ENCODE measurements around the gene NPLOC4.

NPLOC4 gene

DNA sequence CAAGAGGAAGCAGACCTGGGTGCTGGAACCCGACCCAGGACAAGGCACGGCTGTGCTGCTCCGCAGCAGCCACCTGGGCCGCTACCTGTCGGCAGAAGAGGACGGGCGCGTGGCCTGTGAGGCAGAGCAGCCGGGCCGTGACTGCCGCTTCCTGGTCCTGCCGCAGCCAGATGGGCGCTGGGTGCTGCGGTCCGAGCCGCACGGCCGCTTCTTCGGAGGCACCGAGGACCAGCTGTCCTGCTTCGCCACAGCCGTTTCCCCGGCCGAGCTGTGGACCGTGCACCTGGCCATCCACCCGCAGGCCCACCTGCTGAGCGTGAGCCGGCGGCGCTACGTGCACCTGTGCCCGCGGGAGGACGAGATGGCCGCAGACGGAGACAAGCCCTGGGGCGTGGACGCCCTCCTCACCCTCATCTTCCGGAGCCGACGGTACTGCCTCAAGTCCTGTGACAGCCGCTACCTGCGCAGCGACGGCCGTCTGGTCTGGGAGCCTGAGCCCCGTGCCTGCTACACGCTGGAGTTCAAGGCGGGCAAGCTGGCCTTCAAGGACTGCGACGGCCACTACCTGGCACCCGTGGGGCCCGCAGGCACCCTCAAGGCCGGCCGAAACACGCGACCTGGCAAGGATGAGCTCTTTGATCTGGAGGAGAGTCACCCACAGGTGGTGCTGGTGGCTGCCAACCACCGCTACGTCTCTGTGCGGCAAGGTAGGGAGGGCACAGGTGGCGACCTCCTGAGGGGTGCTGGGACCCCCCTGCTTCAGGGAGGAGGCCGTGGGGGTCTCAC is 108.1 kb downstream of the NPLOC4 start:
- DNase-seq: no peak

DNA sequence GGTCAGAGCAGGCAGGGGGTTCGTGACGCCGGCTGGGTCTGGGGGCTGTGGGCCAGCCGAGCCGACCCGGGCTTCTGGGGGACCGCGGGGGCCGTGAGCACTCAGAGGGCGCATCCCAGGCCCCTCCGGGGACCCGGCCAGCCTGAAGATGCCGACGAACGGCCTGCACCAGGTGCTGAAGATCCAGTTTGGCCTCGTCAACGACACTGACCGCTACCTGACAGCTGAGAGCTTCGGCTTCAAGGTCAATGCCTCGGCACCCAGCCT is 108.6 kb downstream of the NPLOC4 start:
- no peak for DNase-seq

DNA sequence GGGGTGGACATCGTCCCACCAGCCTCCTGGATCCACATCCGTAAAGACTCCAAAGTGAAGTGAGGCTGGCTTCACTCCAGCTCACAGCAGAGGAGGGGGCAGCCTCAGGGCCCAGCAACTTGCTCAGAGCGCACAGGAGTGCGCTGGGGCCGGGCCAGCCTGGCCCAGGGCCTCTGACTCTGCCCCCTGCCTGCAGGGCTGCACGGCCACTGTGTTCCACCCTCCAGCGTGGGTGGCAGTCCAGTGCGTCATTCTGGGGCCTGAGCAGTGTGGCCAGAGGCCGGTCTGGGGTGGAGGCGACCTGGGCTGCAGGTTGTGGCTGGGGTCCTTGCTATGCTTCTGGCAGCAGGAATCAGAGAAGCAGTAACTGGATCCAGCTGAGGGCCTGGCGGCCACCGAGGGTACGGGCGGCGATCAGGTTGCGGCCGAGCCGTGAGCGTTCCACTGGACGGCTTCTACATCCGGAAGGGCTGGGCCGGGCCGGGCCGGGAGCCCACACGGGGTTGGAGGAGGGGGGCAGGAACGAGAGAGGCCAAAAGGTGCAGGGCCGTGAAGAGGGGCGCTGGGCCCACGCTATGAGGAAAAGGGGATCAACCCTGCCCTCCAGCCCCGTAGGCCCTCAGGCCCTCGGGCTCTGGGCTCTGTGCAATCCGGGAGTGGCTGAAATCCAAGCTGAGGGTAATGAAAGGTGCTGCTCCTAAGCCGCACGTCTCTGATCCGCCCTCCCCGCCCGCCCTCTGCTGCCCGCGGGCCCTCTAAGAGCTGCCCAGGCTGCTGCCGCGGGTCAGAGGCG is 109.1 kb downstream of the NPLOC4 start, which contains the start of gene FSCN2:
FSCN2 (plus strand) TSS at position 787 of the 793 bp plus-strand sequence. CDS start 155 bp downstream, outside the sequence.
- DNase-seq: no peak

DNA sequence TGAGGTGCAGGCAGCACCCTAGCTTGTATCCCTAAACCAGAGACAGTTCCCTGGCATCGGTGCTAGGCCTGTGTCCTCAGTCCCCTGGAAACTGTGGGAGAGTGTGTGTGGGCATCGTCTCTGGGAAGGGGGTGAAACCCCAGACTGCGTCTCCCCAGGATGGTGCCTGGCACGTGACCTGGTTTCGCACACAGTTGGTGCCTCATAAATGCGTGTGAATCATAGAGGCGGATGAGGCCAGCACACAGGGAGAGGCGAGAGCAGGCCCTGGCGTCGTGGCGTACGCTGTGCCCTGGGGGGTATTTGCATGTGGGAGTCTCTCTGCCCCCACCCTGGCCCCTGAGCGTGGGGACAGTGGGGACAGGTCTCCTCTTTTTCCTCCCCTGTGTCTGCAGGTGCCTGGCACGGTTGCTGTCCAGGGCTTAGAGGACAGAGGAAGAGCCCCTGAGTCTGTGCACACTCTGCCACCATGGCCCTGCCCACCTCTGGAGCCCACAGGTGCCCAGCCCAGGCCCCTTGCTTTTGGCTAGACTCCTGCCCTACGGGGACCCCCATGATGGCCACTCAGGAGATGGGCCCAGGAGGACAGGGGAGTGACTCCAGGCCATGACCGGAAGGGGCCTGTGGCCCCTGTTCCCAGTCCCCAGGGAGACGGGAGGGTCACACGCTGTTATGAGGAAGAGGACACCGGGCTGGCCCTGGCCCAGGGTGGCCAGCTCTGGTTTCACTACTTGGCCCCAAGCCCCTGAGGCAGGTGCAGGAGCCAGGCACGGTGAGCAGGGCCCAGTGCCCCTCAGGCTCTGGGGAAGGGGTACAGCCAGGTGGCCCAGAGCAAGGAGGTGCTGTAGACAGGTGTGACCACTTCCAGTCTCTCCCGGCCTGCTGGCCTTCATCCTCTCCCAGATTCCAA is 110.0 kb downstream of the NPLOC4 start:
- no peak for DNase-seq

DNA sequence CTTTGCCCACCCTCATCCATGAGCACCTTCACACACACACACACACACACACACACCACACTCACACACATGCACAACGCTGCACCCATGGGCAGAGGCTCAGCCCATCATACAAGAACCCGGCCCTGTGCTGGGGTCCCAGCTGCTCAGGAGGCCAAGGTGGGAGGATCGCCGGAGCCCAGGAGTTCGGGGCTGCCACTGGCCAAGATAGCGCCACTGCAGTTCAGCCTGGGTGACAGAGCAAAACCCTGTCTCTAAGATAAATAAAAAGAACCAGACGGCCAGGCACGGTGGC is 112.1 kb downstream of the NPLOC4 start:
- DNase-seq: no peak

DNA sequence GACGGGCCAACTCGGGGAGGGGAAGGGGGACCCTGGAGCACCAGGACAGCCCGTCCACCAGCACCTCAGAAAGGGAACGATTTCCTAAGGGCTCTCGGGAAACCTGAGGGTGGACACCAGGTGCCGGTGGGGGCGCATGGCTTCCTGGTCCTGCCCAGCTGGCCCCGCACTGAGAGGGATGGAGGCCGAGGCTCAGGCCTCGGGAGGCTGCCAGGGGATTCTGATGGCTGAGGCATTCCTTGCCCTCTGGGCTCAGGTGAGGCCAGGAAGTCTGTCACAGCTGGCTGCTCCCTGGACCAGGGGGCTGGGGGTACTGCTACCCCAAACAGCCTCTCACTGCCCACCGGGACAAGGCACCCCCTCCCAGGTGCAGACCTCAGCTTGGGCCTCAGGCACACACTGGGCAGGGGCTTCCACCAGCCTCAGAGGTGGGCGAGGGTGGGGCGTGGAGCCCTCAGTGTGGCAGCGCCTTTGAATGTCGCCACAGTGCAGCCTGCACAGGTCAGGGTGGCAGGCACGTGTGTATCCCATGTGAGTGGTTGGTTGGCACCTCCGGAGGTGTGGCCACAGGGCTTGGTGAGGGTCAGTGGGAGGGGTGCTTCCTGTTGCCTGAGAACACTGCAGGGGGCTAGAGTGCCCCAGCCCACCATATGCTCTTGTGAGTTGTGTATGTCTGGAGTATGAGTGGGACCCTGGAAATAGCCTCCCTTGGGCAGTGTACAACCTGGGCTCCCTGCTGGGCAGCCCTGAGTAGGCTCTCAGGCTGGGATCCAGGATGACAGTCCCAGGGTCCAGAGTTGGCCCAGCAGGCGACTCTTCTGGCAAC is 112.7 kb downstream of the NPLOC4 start:
- no peak for DNase-seq

DNA sequence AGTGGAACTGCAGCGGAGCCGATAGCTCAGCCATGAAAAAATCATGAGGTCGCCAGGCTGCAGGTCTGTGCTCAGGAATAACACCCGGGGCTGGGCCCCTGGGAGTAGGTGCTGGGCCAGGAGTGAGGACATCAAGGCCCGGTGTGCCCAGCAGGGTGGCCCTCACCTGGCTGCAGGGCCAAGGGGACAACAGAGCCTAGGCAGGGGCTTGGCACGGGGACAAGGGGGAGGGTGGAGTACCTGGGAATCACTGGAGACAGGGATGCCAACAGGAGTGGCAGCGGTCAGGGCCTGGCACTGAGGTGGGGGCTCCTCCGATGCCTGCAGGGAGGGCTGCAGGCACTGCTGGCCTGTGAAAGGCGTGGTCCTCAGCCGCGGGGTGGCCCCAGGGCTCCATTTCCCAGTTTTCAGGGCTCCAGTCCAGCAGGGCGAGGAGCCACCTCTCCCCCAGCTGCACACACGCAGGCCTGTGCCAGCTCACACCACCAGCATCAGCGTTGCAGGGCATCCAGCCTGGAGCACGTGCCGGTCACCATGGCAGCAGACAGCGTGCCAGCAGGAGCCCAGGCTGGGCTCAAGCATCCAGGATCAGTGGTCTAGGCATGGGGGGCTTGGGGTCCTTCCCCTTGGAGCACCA is 113.4 kb downstream of the NPLOC4 start:
- no peak for DNase-seq

DNA sequence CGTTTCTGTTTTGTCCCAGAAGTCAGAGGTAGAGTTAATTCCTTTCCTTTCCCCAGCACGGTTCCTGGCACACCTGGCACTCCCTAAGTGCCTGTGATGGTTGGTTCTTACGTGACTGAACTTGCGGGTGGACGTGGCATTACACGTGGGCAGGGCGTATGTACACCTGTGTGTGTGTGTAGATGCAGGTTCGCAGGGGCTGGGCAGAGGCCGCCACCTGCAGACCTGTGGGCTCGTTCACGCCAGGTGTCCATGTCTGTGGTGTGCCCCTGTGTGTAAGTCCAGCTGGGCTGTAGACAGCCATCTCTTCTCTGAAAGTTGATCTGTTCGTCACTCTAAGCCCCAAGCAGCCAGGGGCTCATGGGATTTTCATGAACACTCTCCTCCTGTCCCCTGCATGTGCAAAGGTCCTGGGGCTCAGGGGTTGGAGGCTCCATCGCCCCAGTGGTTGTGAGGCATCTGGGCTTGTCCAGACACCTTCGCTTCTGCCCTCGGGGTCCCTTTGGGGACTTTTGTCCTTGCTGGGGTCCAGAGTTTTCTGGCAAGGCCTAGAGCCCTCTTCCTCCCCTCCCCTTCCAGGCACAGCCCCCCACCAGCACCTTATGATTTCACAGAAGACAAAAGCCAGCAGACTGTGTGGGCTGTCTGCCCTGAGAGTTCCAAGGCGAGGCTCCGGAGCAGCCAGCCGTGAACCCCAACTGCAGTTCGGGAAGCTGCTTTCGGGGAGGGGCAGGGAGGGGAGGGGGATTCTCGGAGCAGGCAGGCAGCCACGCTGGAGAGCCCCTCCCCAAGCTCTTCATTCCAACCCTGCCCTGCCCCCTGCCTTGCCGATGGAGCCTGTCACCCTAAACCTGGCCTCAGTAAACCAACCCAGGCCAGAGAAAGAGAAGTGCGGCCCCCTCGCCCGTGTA is 114.2 kb downstream of the NPLOC4 start:
- no peak for DNase-seq

DNA sequence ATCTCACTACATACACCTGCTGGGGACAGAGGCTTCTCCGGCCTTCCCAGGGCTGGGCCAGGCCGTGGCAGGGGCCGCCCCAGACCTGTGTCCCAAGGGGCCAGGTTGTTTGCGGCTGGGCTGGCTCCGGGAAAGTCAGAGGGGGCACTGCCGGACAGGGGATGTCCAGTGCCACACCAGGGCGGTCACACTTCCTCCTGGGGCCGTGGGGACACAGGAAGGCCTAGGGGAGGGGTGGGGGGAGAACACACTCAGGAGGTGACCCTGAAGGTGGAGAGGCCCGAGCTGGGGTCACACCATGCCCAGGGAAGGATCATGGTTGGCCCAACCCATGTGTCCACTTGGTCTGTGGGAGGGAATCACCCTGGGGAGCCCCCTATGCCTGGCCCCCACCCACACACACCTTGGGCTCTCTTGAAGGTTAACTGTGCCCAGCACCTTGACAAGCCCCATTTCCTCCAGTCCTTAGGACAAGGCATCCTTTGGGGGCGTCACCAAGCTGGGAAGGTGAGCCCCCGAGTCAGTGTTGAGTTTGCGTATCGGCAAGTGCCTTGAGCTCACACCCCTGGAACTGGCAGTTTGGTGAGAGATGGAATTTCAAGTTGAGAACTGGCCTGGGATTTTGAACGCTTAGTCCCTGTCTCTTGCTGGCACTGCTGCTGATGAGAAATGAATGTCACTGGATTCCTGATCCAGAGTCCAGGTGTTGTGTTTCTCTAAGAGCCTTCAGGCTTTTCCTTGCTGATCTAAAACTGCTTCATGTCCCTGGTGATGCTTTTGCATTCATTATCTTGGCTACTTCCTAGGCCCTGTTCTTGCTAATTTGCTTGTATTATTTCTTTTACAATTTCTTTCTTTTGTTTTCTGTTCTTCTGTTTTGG is 116.7 kb downstream of the NPLOC4 start:
- DNase-seq: no peak

DNA sequence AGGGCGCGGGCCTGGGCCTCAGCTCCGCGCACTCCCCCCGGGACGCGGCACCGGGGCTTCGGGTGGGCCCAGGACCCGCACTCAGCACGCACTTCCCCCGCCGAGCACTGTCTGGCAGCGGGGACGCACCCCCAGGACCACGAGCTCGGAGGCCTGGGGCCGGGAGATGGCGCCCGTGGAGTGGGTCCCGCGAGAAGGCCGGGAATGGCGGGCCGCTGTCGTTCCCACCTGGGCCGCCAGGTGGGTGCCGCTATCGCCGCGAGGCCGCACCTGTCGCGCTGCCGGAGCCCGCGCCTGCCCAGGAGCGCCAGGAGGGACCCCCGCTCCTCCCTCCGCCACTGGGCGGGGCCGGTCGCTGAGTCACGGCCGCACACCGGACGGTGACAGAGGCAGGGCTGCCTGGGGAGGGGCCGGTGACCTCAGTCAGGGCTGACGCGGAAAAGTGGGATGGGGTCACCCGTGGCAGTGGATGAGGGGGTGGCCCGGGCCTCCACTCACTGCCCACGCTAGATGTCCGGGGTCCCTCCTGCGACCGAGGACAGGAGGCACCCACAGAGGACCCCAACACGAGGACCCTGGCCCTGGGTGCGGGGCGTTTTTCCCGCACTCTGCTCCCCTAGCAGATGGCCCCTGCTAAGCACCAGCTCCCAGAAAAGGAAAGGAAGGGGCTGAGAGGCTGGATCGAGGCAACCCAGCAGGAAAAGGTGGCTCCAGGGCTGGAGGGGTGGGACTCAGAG is 117.5 kb downstream of the NPLOC4 start:
- no peak for DNase-seq

DNA sequence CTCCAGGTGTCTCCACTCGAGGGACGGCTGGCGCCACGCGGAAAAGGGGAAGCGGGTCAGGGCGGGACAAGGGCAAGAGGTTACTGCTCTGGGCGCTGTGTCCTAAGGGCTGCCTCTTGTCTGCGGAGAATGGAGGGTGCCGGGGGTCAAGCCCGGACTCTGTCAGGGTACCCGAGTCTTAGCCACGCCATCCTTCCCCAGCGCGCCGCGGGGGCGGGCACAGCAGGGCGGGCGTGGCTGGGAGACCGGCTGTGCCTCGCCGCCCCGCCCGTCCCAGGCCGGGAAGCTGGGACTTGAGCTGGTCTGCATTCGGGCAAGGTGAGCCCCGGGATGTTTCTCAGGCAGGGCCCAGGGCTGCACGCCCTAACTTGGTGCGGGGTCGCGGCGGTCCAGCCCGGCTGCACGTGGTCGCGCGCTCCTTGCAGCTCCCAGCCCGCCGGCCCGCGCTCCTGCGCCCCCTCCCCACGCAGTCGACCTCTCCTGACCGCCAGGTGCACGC is 118.1 kb downstream of the NPLOC4 start:
- no peak for DNase-seq

DNA sequence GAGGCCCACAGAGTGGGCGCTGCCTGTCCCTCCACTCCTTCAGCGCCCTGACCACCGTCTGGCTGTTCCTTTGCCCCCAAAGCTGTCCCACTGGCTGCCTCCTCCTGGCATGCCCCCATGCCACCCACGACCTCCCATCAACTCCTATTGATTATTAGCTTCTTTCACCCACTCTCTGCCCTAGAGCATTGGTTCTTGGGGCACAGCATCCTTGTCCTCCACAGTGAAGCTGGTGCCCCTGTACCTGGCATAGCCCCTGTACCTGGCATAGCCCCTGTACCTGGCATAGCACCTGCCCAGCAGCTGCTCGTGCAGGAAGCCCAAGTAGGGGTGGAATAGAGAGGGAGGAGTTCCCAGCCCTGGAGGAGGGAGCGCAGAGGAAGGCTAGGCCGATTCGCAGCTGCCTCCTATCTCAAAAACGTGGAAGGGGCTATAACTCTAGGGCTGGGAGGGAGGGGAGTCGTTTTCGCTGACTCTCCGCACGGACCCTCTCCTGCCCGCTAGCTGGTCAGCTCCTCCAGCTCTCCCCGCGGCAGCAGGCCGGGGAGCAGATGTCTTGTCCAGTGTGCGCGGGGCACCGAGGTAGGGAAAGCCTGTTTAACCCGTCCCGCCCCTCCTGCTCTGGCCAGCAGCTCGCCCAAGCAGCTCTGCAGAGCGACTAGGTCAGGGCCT is 118.7 kb downstream of the NPLOC4 start:
- no peak for DNase-seq

DNA sequence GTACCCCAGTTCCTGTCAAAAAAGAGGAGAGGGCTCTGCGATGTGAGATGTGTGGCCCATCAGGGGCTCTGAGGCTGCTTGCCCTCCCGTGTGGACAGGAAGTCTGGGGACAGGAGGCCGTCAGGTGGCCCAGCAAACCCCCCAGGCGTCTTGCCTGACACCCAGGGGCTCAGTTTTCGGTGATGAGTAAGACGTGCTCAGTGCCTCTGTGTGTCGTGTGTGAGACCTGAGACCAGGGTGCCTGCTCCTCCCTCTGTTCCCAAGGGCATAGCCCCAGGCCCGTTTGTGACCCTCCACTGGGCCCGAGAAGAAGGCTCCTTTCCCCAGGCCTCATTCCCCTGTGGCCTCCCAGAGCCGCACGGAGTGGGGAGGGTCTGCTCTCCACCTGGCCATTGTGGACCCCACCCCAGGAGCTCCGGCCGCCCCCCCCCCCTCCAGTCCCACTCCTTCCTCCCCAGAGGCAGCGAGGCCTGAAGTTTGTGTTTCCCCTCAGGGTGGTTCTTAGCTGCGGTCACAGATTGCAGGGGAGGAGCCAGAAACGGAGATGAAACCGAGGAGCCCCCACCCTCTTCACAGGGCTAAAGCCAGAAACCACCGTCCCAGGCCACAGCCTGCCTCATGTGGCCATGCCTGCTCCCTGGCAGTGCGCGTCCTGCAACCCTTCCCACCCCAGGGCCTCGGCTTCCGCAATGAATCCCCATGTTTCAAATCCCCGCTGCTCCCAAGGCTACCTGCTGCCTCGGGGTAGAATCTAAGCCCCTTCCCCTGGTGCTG is 119.4 kb downstream of the NPLOC4 start:
- no peak for DNase-seq

DNA sequence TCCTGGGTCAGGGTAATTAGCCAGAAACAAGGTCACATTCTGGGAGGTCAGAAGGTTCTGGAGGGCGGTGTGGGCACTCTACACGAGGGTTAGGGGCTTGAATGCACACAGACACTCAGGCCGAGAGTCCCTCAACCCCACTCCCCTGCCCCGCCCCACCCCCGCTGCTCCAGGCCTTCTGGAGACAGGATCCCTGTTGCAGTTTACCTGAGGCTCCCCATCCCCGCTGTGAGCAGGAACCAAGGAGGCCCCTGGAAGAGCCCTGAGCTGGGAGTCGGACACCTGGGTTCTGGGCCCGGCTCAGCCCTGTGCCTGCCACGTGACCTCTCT is 119.9 kb downstream of the NPLOC4 start:
- no peak for DNase-seq

DNA sequence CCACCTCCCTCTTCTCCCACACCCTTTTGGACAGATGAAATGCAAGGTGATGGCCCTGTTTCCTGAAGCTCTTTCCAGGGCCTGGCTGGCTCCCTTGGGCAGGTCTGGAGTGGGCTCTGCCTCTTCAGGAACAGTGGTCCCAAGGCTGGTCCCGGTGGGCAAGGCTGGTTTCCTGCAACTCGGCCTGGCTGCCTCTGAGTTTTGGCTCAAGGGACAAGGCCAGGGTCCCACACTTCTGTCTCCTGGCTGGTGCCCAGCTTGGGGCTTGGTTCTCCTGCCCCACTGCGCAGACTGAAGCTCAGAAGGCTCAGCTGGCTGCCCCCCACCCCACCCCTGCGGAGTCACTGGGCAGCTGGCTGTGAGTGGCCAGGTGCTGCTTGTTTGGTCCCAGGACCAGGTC is 120.5 kb downstream of the NPLOC4 start:
- DNase-seq: no peak

DNA sequence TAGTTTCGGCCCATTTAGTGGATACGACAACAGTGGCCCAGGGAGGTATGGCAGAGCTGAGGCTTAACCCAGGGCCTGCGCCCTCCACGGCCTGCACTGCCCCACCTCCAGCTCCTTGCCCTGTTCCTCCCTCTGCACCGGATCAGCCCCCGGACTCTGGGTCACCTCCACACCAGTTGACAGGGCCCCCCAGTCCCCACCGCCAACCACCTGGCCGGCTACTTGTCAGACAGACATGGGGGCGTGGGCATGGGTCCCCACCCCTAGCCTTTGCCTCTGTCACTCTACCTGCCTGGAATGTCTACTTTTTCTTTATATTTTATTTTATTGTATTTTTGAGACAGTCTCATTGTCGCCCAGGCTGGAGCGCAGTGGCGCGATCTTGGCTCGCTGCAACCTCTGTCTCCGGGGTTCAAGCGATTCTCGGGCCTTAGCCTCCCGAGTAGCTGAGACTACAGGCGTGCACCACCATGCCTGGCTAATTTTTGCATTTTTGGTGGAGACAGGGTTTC is 121.3 kb downstream of the NPLOC4 start:
- DNase-seq: no peak

DNA sequence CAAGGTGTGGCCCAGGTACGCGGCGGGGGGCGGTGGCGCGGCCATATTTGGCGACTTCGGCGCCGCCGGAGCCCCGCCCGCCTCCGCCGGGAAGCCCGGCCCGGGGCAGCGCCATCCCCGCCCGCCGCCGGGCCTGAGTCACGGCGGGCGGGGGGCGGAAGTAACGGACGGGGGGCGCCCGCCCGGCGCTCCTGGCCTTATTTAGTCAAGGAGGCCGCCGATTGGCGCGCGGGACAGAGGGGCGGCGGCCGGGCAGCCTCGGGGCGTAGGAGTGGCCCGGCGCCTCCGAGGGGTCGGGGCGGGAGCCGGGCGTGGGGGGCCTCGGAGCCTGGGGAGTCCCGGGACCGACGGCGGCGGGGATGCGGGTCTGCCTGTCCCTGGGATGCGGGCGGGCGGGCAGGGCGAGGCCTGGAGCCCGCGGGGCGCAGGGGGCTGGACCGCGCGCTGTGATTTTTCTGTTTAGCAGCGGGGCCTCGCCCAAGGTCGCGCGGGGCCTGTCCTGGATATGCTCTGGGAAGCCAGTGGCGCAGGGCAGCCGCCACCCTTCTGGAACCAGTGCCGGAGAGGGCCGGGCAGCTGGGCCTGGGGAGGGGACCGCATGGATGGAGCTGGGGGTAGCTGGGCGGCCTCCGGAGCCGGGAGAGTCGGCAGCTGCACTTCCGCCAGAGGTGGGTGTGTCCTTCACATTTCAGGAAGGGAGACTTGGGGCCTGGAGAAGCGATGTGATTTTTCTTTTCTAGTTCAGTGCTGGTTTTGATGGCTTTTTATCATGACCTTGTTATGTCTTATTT is 122.0 kb downstream of the NPLOC4 start:
- DNase-seq: peak; percentile 73

All from amniotic stem cell (primary cell).